Endodermal cell (in vitro differentiated cells): ENCODE measurements around the gene POU5F1. TPM values are rescaled to one million over a fixed set of nuclear protein-coding genes. Genes with fewer than 3 reads are reported as not detected.
"Not testable (repeated sequence)": the region's sequence is repeated elsewhere in the genome, so short reads cannot be mapped to it uniquely, and the experiment has no call there.

Experiments used
- DNase-seq: peaks from one replicate; pipeline ENCODE4 v3.0.0-alpha.2; 2017
- H3K27ac ChIP-seq: 2 replicates; pipeline ENCODE4 v1.5.1; 2013; ENCODE audit warnings: mild to moderate bottlenecking, low read depth, low read length, moderate library complexity
- H3K27me3 ChIP-seq: 2 replicates; pipeline ENCODE4 v1.6.1; 2013; ENCODE audit warnings: mild to moderate bottlenecking, low read length, moderate library complexity; ENCODE audit not compliant: insufficient read depth, control insufficient read depth, poor library complexity, severe bottlenecking
- H3K36me3 ChIP-seq: 2 replicates; pipeline ENCODE4 v1.7.0; 2013; ENCODE audit warnings: mild to moderate bottlenecking, low read length, moderate library complexity; ENCODE audit not compliant: control insufficient read depth, insufficient read depth
- H3K4me1 ChIP-seq: one replicate; pipeline ENCODE4 v1.7.0; 2013; ENCODE audit warnings: low read length; ENCODE audit not compliant: control insufficient read depth, insufficient read depth
- H3K4me3 ChIP-seq: 2 replicates; pipeline ENCODE4 v1.5.1; 2013; ENCODE audit warnings: mild to moderate bottlenecking, low read length, moderate library complexity
- H3K9ac ChIP-seq: 2 replicates; pipeline ENCODE4 v1.6.1; 2013; ENCODE audit warnings: mild to moderate bottlenecking, low read length, moderate library complexity; ENCODE audit not compliant: poor library complexity, severe bottlenecking; ENCODE audit errors: extremely low read depth
- H3K9me3 ChIP-seq: 2 replicates; pipeline ENCODE4 v1.6.1; 2013; ENCODE audit warnings: mild to moderate bottlenecking, low read length, moderate library complexity; ENCODE audit not compliant: control insufficient read depth
- H3K27ac Mint-ChIP-seq: 2 replicates; pipeline ENCODE4 v1.8.0; 2020; ENCODE audit warnings: mixed read lengths
- H3K27me3 Mint-ChIP-seq: 2 replicates; pipeline ENCODE4 v1.8.0; 2021; ENCODE audit warnings: mild to moderate bottlenecking, mixed read lengths; ENCODE audit not compliant: insufficient read depth
- H3K36me3 Mint-ChIP-seq: 2 replicates; pipeline ENCODE4 v1.8.0; 2020; ENCODE audit warnings: low read depth, mixed read lengths
- H3K4me1 Mint-ChIP-seq: 2 replicates; pipeline ENCODE4 v1.8.0; 2020; ENCODE audit warnings: mixed read lengths
- H3K4me3 Mint-ChIP-seq: 2 replicates; pipeline ENCODE4 v1.8.0; 2020; ENCODE audit warnings: mild to moderate bottlenecking, moderate library complexity, mixed read lengths
- H3K9me3 Mint-ChIP-seq: 2 replicates; pipeline ENCODE4 v1.8.0; 2020; ENCODE audit warnings: mild to moderate bottlenecking, mixed read lengths
- WGBS, 2 experiments: methylation state at CpG; one replicate each; pipeline versions ENCODE4 v1.1.5 to v1.1.7; 2013; ENCODE audit warnings: missing lambda C conversion rate in 2 of 2, mixed read lengths in 1 of 2; ENCODE audit not compliant: insufficient coverage in 1 of 2, insufficient read length in 1 of 2; 5-methylcytosine and 5-hydroxymethylcytosine counted together
- long read RNA-seq, 4 experiments: library from polyadenylated mRNA in 2 of 4; library from RNA in 1 of 4; library from capped mRNA in 1 of 4; stranded (forward) in 3 of 4; unstranded in 1 of 4; transcript quantifications; one replicate each; pipeline ENCODE4 v2.0.0, GENCODE V29; 2020 to 2021; ENCODE audit warnings: inconsistent platforms in 1 of 4
- polyA plus RNA-seq, 2 experiments: library from polyadenylated mRNA; stranded (reverse); fragments of 50-300 nt; gene quantifications; one replicate each; pipeline ENCODE4 v1.2.3, GENCODE V29; 2013
- total RNA-seq, 2 donors: library from RNA; stranded (reverse); fragmentation: NEBNext Ultra II Directional in 1 of 2; extraction: Animal tissue kit (Norgen Biotek cat#: 25700) in 1 of 2; gene quantifications; 2 replicates in 1 of 2; 3 replicates in 1 of 2; pipeline ENCODE4 v1.2.1, GENCODE V29; 2021
- TF ChIP-seq, protein P1 (sequence below): fragments of 200-600 bp; sonication (generic); conservative IDR thresholded peaks from 2 replicates; pipeline ENCODE4 v1.5.0; 2021; ENCODE audit warnings: antibody characterized with exemption, mild to moderate bottlenecking

Gene POU5F1
- total RNA-seq: 100 to 1,000 TPM; 106 to 687 TPM
- 139 TPM for polyA plus RNA-seq (2013, experiment 1 of 2)
- polyA plus RNA-seq (2013, experiment 2 of 2): 45.7 TPM
- long read RNA-seq, experiment 1, transcript POU5F1-206 (3 exons, 2,276 nt): major isoform, 6 of 69 reads
- long read RNA-seq, experiment 1, partial matches to known transcripts: 6 of 69 reads
- long read RNA-seq, experiment 1, other reads (novel, unspliced or antisense): 57 of 69 reads
- long read RNA-seq, experiment 2, transcript POU5F1-201 (5 exons, 1,420 nt): major isoform, 58 of 61 reads
- long read RNA-seq, experiment 2, partial matches to known transcripts: 3 of 61 reads
- long read RNA-seq, experiment 2, other reads (novel, unspliced or antisense): 0 of 61 reads
- long read RNA-seq, experiment 3, transcript POU5F1-201 (5 exons, 1,420 nt): major isoform, 1,028 of 1,063 reads
- long read RNA-seq, experiment 3, partial matches to known transcripts: 0 of 1,063 reads
- long read RNA-seq, experiment 3, other reads (novel, unspliced or antisense): 34 of 1,063 reads
- long read RNA-seq, experiment 4, transcript POU5F1-201 (5 exons, 1,420 nt): major isoform, 498 of 511 reads
- long read RNA-seq, experiment 4, partial matches to known transcripts: 0 of 511 reads
- long read RNA-seq, experiment 4, other reads (novel, unspliced or antisense): 12 of 511 reads

DNA sequence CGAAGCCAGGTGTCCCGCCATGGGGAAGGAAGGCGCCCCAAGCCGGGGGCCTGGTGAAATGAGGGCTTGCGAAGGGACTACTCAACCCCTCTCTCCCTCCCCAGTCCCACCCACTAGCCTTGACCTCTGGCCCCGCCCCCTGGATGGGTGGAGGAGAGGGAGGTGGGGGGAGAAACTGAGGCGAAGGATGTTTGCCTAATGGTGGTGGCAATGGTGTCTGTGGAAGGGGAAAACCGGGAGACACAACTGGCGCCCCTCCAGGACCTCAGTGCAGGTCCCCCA lies at the start of gene POU5F1:
Gene POU5F1, minus strand, starts transcription at position 83 of the 282 bp plus-strand sequence. Its CDS starts 62 bp downstream, at position 21.
- Histone ChIP-seq H3K9ac (no peak within 1 kb of the TSS), H3K9me3 (no peaks in the 10 kb centered on the region), H3K27me3 (no peaks in the 10 kb centered on the region), H3K4me3 (no peak within 1 kb of the TSS), H3K4me1 (peaks cover 19% of the 10 kb centered on the region), H3K27ac (no peak within 1 kb of the TSS), H3K36me3 (no peaks in the 10 kb centered on the region)
- Mint-ChIP-seq H3K27me3 (peaks cover 8% of the 10 kb centered on the region), H3K4me1 (peaks cover 44% of the 10 kb centered on the region), H3K36me3 (peaks cover 9% of the 10 kb centered on the region), H3K9me3 (no peaks in the 10 kb centered on the region), H3K27ac (peak within 1 kb of the TSS; percentile 86), H3K4me3 (peak within 1 kb of the TSS; percentile 67)
- TF ChIP-seq, protein P1, sequence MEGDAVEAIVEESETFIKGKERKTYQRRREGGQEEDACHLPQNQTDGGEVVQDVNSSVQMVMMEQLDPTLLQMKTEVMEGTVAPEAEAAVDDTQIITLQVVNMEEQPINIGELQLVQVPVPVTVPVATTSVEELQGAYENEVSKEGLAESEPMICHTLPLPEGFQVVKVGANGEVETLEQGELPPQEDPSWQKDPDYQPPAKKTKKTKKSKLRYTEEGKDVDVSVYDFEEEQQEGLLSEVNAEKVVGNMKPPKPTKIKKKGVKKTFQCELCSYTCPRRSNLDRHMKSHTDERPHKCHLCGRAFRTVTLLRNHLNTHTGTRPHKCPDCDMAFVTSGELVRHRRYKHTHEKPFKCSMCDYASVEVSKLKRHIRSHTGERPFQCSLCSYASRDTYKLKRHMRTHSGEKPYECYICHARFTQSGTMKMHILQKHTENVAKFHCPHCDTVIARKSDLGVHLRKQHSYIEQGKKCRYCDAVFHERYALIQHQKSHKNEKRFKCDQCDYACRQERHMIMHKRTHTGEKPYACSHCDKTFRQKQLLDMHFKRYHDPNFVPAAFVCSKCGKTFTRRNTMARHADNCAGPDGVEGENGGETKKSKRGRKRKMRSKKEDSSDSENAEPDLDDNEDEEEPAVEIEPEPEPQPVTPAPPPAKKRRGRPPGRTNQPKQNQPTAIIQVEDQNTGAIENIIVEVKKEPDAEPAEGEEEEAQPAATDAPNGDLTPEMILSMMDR: no peak
- peak; percentile 83 for DNase-seq
- 41% methylated on average over 6 of the region's 9 CpGs; no CpG with 5 or more reads in 1 of the 2 experiments for WGBS, 2 experiments

DNA sequence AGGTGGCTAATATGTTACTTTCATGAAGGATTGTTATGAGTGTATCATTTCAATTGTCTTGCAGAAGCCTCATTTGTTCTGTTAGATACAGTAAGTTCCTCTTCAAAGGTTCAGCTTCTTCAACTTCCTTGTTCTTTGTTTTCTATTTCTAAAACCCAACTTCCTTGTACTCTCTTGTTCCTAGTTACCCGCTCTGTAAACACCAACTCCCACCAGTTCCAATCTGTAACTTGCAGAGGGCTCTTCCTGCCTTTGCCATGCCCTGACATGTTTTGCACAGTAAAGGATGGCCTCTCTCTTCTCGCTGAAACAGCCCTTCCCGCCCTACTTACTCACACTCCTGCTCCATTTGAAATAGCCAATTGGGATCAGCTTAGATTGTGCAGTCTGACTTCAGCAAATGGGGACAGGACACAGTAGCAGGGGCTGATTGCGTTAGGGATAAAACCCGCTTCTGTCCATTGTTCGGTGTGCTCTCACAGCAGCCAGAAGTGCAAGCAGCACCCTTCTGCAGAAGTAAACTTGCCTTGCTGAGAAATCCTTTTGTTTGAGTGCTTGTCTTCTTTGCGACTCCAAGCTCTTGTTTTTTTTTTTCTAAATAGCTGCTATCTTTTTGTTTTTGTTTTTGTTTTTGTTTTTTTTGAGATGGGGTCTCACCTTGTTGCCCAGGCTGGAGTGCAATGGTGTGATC lies 45.9 kb upstream of the POU5F1 start:
- H3K9me3 Mint-ChIP-seq: peaks cover 11% of the 10 kb centered on the region
- H3K36me3 Mint-ChIP-seq: no peaks in the 10 kb centered on the region
- no peaks in the 10 kb centered on the region for H3K36me3 ChIP-seq
- H3K9me3 ChIP-seq: peaks cover 7% of the 10 kb centered on the region
- no peak overlapping the region for H3K27ac Mint-ChIP-seq
- no peaks in the 10 kb centered on the region for H3K27me3 Mint-ChIP-seq
- no peak for DNase-seq
- H3K4me1 Mint-ChIP-seq: no peaks in the 10 kb centered on the region
- H3K4me3 ChIP-seq: no peak overlapping the region
- TF ChIP-seq, protein P1: no peak
- H3K4me1 ChIP-seq: no peaks in the 10 kb centered on the region
- H3K9ac ChIP-seq: no peak overlapping the region
- H3K27ac ChIP-seq: no peak overlapping the region
- H3K27me3 ChIP-seq: no peaks in the 10 kb centered on the region
- WGBS, 2 experiments: 84 to 96% methylated on average over 6 to 7 of the region's 7 CpGs
- no peak overlapping the region for H3K4me3 Mint-ChIP-seq

DNA sequence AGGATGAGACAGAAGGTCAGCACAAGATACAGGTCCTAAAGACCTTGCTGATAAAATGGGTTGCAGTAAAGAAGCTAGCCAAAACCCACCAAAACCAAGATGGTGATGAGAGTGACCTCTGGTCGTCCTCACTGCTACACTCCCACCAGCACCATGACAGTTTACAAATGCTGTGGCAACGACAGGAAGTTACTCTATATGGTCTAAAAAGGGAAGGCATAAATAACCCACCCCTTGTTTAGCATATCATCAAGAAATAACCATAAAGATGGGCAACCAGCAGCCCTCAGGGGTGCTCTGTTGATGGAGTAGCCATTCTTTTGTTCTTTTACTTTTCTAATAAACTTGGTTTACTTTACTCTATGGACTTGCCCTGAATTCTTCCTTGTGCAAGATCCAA lies 44.7 kb upstream of the POU5F1 start:
- H3K27me3 Mint-ChIP-seq: not testable (repeated sequence)

More for the DNA sequence above, 44.7 kb upstream of the POU5F1 start:
- not testable (repeated sequence) for H3K4me1 Mint-ChIP-seq, H3K27ac Mint-ChIP-seq, H3K9me3 ChIP-seq, H3K27ac ChIP-seq, H3K4me3 Mint-ChIP-seq, H3K36me3 ChIP-seq, H3K36me3 Mint-ChIP-seq, H3K4me3 ChIP-seq, DNase-seq, H3K9ac ChIP-seq, H3K4me1 ChIP-seq, H3K27me3 ChIP-seq
- peaks cover 11% of the 10 kb centered on the region for H3K9me3 Mint-ChIP-seq
- 91% methylated on average over 2 of the region's 2 CpGs; no CpG with 5 or more reads in 1 of the 2 experiments for WGBS, 2 experiments
